ENCODE results near the gene PNPLA2. TPM values are rescaled to one million over a fixed set of nuclear protein-coding genes. Genes with fewer than 3 reads are reported as not detected.

PNPLA2 gene
- total and polyA plus RNA-seq, 8 donors: 59.1 to 234 (median 95.9) TPM

DNA sequence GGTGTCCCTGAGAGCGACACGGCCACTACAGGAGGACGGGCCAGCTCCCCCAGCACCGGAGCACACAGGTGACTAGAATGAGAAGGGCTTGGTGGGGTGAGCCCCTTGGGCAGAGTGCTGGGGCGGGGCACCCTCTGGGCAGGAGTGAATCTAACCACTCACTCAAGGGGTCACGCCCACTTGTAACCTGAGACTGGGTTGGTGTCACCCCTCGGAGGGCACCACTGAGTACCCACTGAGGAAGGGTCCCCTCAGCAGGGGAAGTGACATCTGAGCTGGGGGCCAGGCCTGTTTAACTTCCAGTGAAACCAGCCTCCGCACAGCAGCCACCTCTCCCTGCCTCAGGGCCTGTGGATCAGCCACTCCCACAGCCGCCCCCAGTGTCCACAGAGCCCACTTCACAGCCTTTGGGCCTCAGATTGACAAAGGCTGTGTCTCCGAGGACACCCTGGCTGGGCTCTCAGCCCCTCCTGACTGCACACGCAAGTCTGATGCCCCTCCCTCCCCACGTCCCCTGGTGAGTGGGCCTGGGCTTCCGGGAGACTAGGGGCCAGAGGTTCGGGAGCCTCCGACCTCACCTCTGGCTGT lies 47.0 kb upstream of the PNPLA2 start:
- ATAC-seq: no peak
- H3K36me3 ChIP-seq: peaks cover 0 to 26% (median 0%) of the 10 kb centered on the region in 3 donors
- H3K9me3 ChIP-seq: no peaks in the 10 kb centered on the region
- FAIRE-seq: no peak
- TF ChIP-seq, protein P1, sequence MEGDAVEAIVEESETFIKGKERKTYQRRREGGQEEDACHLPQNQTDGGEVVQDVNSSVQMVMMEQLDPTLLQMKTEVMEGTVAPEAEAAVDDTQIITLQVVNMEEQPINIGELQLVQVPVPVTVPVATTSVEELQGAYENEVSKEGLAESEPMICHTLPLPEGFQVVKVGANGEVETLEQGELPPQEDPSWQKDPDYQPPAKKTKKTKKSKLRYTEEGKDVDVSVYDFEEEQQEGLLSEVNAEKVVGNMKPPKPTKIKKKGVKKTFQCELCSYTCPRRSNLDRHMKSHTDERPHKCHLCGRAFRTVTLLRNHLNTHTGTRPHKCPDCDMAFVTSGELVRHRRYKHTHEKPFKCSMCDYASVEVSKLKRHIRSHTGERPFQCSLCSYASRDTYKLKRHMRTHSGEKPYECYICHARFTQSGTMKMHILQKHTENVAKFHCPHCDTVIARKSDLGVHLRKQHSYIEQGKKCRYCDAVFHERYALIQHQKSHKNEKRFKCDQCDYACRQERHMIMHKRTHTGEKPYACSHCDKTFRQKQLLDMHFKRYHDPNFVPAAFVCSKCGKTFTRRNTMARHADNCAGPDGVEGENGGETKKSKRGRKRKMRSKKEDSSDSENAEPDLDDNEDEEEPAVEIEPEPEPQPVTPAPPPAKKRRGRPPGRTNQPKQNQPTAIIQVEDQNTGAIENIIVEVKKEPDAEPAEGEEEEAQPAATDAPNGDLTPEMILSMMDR (IDR thresholded peaks at IDR 0.05): no peak
- H3K27me3 ChIP-seq: no peaks in the 10 kb centered on the region
- 86 to 91% methylated on average over 15 of the region's 15 CpGs for WGBS, 2 donors
- peak in 1 of 6 donors; percentile 62 for DNase-seq
- H3K27ac ChIP-seq: no peak overlapping the region
- H3K4me1 ChIP-seq: peaks cover 0 to 8% (median 6%) of the 10 kb centered on the region in 3 donors
- intact Hi-C loops (cut with DNase I): no loop called here
- no peak overlapping the region for H3K4me3 ChIP-seq

DNA sequence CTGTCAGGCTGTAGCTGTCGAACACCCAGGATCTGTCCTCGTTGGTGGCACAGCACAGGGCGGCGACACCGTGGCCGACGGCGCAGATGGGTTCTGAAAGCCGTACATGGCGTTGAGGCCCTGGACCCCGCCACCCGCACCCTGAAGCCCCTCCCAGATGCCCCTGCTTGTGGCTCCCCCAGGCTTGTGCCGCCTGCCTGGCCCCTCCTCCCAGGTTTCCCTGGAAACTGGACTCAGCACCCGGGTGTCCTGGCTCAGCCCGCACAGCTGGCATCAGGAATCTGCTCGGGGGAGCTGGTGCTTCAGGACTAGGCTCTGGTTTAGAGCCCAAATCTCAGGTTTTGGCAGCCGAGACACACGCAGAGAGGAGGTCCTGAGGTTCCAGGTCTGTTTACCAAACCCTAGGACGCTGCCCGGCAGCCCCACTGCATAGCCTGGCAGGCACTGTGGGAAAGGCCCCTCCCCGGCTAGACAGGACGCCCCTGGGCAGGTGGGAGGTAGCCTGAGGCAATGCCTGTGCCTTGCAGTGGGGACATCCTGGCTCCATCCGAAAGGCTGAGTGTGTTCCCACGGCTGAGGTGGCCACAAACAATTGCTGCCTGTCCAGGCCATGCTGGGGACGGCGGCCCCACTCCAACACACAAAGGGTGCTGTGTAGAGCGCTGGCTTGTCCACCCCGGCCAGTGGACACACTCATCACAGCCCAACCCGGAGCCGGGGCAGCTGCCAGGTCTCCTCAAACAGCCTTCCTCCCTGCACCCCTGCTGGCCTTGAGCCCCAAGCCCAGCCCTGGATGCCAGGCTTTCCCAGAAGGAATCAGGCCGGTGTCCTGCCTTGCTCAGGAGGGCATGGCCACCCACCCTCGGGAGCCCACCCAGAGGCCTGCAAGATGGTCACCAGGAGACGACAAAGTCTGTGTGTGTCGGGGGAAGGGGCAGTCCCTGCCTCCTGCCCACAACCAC lies 46.0 kb upstream of the PNPLA2 start:
- ATAC-seq: no peak
- H3K4me1 ChIP-seq: peaks cover 0 to 8% (median 6%) of the 10 kb centered on the region in 3 donors
- H3K27me3 ChIP-seq: no peaks in the 10 kb centered on the region
- WGBS, 2 donors: 81 to 84% methylated on average over 34 of the region's 34 CpGs
- H3K4me3 ChIP-seq: no peak overlapping the region
- intact Hi-C loops (cut with DNase I): no loop called here
- DNase-seq: peak in 2 of 6 donors; percentile 52 to 76
- no peak for FAIRE-seq
- no peak overlapping the region for H3K27ac ChIP-seq
- TF ChIP-seq, protein P1 (IDR thresholded peaks at IDR 0.05): no peak
- peaks cover 0 to 26% (median 0%) of the 10 kb centered on the region in 3 donors for H3K36me3 ChIP-seq
- H3K9me3 ChIP-seq: no peaks in the 10 kb centered on the region

DNA sequence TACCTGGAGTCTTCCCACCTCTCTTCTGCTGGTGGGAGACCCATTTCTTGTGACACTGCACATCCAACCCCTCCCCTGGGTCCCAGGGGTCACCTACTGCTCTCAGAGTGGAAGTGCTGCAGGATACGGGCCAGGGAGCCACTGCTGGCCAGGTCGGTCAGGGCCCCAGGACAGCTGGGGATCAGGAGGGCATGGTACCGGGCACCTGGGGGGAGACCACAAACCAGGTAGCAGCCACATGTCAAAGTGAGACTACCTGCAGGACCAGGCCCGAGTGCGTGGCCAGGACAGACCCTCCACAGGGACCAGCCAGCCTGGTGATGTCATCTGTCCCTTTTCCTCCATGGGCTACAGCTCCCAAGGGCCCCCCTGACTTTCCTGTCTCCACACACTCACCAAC lies 45.3 kb upstream of the PNPLA2 start:
- DNase-seq: peak in 1 of 6 donors; percentile 55
- H3K4me1 ChIP-seq: peaks cover 0 to 14% (median 6%) of the 10 kb centered on the region in 3 donors
- FAIRE-seq: no peak
- intact Hi-C loops (cut with DNase I): no loop called here
- whole genome bisulfite sequencing, 2 donors: 94% methylated on average over 5 of the region's 5 CpGs
- H3K36me3 ChIP-seq: peaks cover 0 to 26% (median 0%) of the 10 kb centered on the region in 3 donors
- no peaks in the 10 kb centered on the region for H3K27me3 ChIP-seq
- H3K4me3 ChIP-seq: no peak overlapping the region
- TF ChIP-seq, protein P1 (IDR thresholded peaks at IDR 0.05): no peak
- H3K9me3 ChIP-seq: no peaks in the 10 kb centered on the region
- ATAC-seq: no peak
- no peak overlapping the region for H3K27ac ChIP-seq

DNA sequence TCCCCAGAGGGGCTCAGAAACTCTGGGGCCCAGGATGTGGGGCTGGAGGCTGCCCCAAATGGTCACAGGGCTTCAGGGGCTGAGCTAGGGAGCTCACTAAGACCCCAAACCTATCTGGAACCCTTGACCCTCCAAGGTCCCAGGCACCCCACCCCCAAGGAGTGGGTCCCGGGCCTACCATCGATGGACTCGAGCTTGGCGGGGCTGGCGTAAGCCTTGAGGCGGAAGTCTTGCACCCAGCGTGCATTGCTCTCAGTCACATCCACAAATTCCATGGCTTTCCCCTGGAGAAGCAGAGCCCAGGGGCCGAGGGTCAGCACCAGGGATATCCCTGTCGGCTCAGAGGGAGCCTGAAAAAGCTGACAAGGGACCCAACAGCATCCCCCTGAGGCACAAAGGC lies 44.9 kb upstream of the PNPLA2 start:
- no peak overlapping the region for H3K4me3 ChIP-seq
- intact Hi-C loops (cut with DNase I): no loop called here
- peaks cover 0 to 14% (median 6%) of the 10 kb centered on the region in 3 donors for H3K4me1 ChIP-seq
- H3K27me3 ChIP-seq: no peaks in the 10 kb centered on the region
- no peaks in the 10 kb centered on the region for H3K9me3 ChIP-seq
- TF ChIP-seq, protein P1 (IDR thresholded peaks at IDR 0.05): no peak
- H3K36me3 ChIP-seq: peaks cover 0 to 26% (median 0%) of the 10 kb centered on the region in 3 donors
- ATAC-seq (no peak), DNase-seq (peak in 1 of 6 donors; percentile 54), FAIRE-seq (no peak)
- 93 to 96% methylated on average over 9 of the region's 9 CpGs for WGBS, 2 donors
- no peak overlapping the region for H3K27ac ChIP-seq
